Transverse colon (tissue), 4 donors: ENCODE data around the gene OLFML2B. TPM values are rescaled to one million over a fixed set of nuclear protein-coding genes. Genes with fewer than 3 reads are reported as not detected.

Experiments
- DNase-seq: peaks from one replicate; pipeline ENCODE4 v3.0.0-alpha.2; 2019
- H3K27ac ChIP-seq, 4 donors: fragments of 200-600 bp; sonication (generic); 2 replicates each; pipeline ENCODE4 v1.5.1; 2016 to 2018; ENCODE audit warnings: inconsistent platforms in 4 of 4
- H3K27me3 ChIP-seq: fragments of 200-600 bp; sonication (generic); 2 replicates; pipeline ENCODE4 v1.5.1; 2017; ENCODE audit warnings: inconsistent platforms
- H3K36me3 ChIP-seq, 4 donors: fragments of 200-600 bp; sonication (generic); 2 replicates each; pipeline ENCODE4 v1.5.1; 2017 to 2019; ENCODE audit warnings: inconsistent platforms in 4 of 4
- H3K4me1 ChIP-seq, 4 donors: fragments of 200-600 bp; sonication (generic); 2 replicates each; pipeline ENCODE4 v1.5.1; 2017 to 2020; ENCODE audit warnings: inconsistent platforms in 4 of 4
- H3K4me3 ChIP-seq, 4 donors: fragments of 200-600 bp; sonication (generic); 1 replicate in 1 of 4; 2 replicates in 3 of 4; pipeline versions ENCODE4 v1.5.1 to v1.6.1; 2017 to 2019; ENCODE audit warnings: inconsistent platforms in 4 of 4
- H3K9me3 ChIP-seq, 2 donors: fragments of 200-600 bp; sonication (generic); 2 replicates each; pipeline ENCODE4 v1.5.1; 2017 to 2019; ENCODE audit warnings: inconsistent platforms in 2 of 2
- EP300 ChIP-seq: sonication (generic); formaldehyde crosslinking; IDR thresholded peaks from one replicate; pipeline ENCODE4 v1.6.1; 2017; ENCODE audit warnings: antibody characterized with exemption, low read depth
- POLR2A ChIP-seq: fragments of 450-650 bp; IDR thresholded peaks from one replicate; pipeline ENCODE4 v1.6.1; 2016; ENCODE audit warnings: antibody characterized with exemption, mild to moderate bottlenecking, moderate library complexity
- POLR2AphosphoS5 ChIP-seq, 3 donors: sonication (generic); formaldehyde crosslinking; IDR thresholded peaks; one replicate each; pipeline ENCODE4 v1.6.1; 2016; ENCODE audit warnings: antibody characterized with exemption in 3 of 3
- WGBS, 2 donors: methylation state at CpG; one replicate each; pipeline ENCODE4 v1.1.5; 2018; ENCODE audit warnings: low coverage in 1 of 2; 5-methylcytosine and 5-hydroxymethylcytosine counted together
- in situ Hi-C, 4 donors: fragments of 200-750 bp; cut with MboI; loops; one replicate each; pipeline versions ENCODE4 v1.15.0 to v1.15.1; 2017; ENCODE audit warnings: low sequenced_read_pairs in 3 of 4, low pct_ligation_motif_present in 1 of 4, low pct_unique_long_range_greater_than_20kb in 1 of 4
- intact Hi-C: fragments of 100-400 bp; cut with DNase I; formaldehyde crosslinking; loops from one replicate; pipeline ENCODE4 v1.15.1; 2023; ENCODE audit warnings: low total_unique reads
- total RNA-seq, 4 donors: library from RNA; depleted of rRNA; stranded (reverse); fragments of >200 nt; gene quantifications; one replicate each; pipeline ENCODE4 v1.1.0, GENCODE V29; 2016
- TF ChIP-seq, protein P1 (sequence below), 5 experiments: fragments of 200-600 bp in 3 of 5; fragments of 450-650 bp in 2 of 5; sonication (generic) in 3 of 5; IDR thresholded peaks; 1 replicate in 2 of 5; 2 replicates in 3 of 5; pipeline ENCODE4 v1.5.1; 2016 to 2017; ENCODE audit warnings: antibody characterized with exemption in 5 of 5, inconsistent platforms in 3 of 5, mild to moderate bottlenecking in 2 of 5, moderate library complexity in 1 of 5

OLFML2B gene
- total RNA-seq, 4 donors from 2014 or later, result 1.6 to 5.2 (median 3.7) TPM

DNA sequence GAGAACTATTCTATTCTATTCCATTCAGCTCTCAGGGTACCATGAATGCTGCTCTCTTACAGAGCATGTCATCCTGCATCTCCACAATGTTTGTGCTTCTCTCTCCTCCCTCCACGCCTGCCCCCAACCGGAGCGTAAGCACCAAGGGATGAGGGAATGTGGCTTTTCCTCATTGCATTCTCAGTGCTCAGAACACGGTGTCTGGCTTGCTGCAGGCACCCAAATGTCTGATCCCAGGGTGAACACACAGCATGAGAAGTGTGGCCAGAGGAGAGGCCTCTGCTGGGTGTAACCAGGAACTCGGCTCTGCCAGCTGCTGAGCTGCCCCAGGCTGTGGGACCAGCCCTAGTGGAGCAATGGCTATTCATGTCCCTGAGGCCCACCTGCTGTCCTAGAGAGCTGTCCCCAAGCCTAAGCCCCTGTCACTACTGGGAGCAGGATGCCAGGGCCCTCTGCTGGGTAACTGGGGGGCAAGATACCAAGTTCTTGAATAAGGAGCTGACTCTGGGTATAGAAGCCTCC is 38.3 kb downstream of the OLFML2B start:
- H3K4me3 ChIP-seq, result no peak overlapping the region
- TF ChIP-seq EP300 (no peak), POLR2AphosphoS5 (IDR thresholded peaks at IDR 0.05) (no peak), POLR2A (no peak)
- TF ChIP-seq, protein P1, sequence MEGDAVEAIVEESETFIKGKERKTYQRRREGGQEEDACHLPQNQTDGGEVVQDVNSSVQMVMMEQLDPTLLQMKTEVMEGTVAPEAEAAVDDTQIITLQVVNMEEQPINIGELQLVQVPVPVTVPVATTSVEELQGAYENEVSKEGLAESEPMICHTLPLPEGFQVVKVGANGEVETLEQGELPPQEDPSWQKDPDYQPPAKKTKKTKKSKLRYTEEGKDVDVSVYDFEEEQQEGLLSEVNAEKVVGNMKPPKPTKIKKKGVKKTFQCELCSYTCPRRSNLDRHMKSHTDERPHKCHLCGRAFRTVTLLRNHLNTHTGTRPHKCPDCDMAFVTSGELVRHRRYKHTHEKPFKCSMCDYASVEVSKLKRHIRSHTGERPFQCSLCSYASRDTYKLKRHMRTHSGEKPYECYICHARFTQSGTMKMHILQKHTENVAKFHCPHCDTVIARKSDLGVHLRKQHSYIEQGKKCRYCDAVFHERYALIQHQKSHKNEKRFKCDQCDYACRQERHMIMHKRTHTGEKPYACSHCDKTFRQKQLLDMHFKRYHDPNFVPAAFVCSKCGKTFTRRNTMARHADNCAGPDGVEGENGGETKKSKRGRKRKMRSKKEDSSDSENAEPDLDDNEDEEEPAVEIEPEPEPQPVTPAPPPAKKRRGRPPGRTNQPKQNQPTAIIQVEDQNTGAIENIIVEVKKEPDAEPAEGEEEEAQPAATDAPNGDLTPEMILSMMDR (IDR thresholded peaks at IDR 0.05), result no peak
- WGBS, 2 donors, result 73 to 78% methylated on average over 3 to 5 of the region's 5 CpGs
- peak overlapping the region in 2 of 4 donors; percentile 70 to 80 for H3K27ac ChIP-seq
- no peaks in the 10 kb centered on the region for H3K9me3 ChIP-seq
- in situ Hi-C loops (no loop called here), intact Hi-C loops (no loop called here)
- DNase-seq, result no peak
- peaks cover 0 to 15% (median 7%) of the 10 kb centered on the region in 4 donors for H3K4me1 ChIP-seq
- H3K27me3 ChIP-seq, result no peaks in the 10 kb centered on the region
- no peaks in the 10 kb centered on the region for H3K36me3 ChIP-seq

DNA sequence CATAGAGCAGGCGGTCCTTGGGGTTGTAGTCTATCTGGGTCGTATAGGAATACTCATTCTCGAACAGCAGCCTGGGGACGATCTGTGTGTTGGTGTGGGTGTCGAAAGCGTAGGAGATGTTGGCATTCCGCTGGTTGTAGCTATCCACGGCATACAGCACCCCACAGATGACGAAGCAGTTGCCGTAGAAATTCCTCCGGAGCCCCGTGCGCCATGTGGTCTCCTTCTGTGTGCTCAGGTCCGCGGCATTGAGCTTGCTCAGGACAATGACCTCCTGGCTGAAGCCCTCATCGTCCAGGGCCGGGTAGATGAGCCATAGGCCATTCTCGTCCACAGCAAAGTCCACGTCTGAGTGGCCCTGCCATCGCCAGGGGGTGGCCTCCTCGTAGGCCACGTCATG is 39.9 kb downstream of the OLFML2B start:
- Histone ChIP-seq H3K36me3 (no peaks in the 10 kb centered on the region), H3K9me3 (no peaks in the 10 kb centered on the region), H3K27me3 (no peaks in the 10 kb centered on the region), H3K4me1 (peaks cover 0 to 15% (median 7%) of the 10 kb centered on the region in 4 donors), H3K27ac (no peak overlapping the region), H3K4me3 (no peak overlapping the region)
- WGBS, 2 donors, result 96 to 100% methylated on average over 3 to 19 of the region's 22 CpGs
- TF ChIP-seq POLR2A, result no peak
- TF ChIP-seq EP300, result no peak
- DNase-seq, result no peak
- intact Hi-C loops (no loop called here), in situ Hi-C loops (no loop called here)

DNA sequence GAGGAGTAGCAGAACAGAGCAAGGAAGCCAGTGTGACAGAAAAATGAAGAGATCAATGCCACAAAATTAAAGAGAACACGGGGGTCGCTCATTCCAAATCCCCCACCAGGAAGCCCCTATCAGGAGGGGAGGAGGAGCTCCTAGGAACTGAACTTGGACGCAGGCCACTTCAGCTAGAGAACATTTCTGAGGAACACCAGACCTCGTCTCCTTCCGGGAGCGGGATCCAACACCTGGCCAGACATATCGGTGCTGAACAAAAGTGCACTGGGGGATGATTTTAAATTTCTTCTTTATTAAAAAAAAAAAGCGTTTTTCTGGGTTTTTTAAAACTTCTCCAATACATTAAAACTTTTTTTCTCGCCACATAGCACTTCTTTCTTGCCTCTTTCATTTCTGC is 40.8 kb downstream of the OLFML2B start:
- H3K36me3 ChIP-seq, result no peaks in the 10 kb centered on the region
- WGBS, 2 donors, result 82% methylated on average over 9 of the region's 9 CpGs
- no peak for DNase-seq
- no peak overlapping the region for H3K4me3 ChIP-seq
- H3K27me3 ChIP-seq, result no peaks in the 10 kb centered on the region
- intact Hi-C loops (no loop called here), in situ Hi-C loops (no loop called here)
- no peaks in the 10 kb centered on the region for H3K9me3 ChIP-seq
- H3K4me1 ChIP-seq, result peaks cover 0 to 15% (median 7%) of the 10 kb centered on the region in 4 donors
- TF ChIP-seq, protein P1 (IDR thresholded peaks at IDR 0.05), result no peak
- TF ChIP-seq POLR2AphosphoS5 (IDR thresholded peaks at IDR 0.05) (no peak), EP300 (no peak), POLR2A (no peak)
- no peak overlapping the region for H3K27ac ChIP-seq

DNA sequence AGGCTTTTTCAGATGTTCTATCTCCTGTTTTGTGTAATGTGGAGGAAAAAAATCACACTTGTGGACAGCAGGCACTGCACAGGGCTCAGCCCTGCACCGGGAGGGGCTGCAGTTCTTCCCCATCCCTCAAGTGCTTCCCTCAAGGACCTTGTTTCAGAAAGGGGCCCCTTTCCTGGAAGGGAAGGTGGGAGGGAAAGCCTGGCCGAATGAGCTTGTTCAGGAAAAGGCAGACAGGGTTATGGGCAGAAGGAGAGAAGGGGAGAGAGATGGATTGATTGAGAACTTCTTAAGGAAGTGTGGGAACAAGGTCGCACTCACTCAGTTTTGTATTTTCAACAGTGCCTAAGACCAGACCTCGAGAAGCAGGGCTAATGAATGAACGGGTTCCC is 41.2 kb downstream of the OLFML2B start:
- Histone ChIP-seq H3K4me1 (peaks cover 0 to 15% (median 7%) of the 10 kb centered on the region in 4 donors), H3K36me3 (no peaks in the 10 kb centered on the region), H3K9me3 (no peaks in the 10 kb centered on the region), H3K4me3 (no peak overlapping the region), H3K27ac (no peak overlapping the region), H3K27me3 (no peaks in the 10 kb centered on the region)
- no peak for TF ChIP-seq POLR2A
- TF ChIP-seq, protein P1 (IDR thresholded peaks at IDR 0.05), result no peak
- no peak for TF ChIP-seq POLR2AphosphoS5 (IDR thresholded peaks at IDR 0.05)
- no peak for TF ChIP-seq EP300
- in situ Hi-C loops, result no loop called here
- intact Hi-C loops, result no loop called here
- no peak for DNase-seq
- 64 to 75% methylated on average over 4 to 5 of the region's 5 CpGs for WGBS, 2 donors
